ENCODE results near the gene MLX. TPM values are rescaled to one million over a fixed set of nuclear protein-coding genes. Genes with fewer than 3 reads are reported as not detected.
A peak's percentile ranks its signal among the peaks of the same experiment; 100 is the strongest.

The MLX gene
- total and polyA plus RNA-seq, 2 donors (not counting 1 experiment from before 2014, with no cell fraction given): 62.4 to 66.6 TPM

DNA sequence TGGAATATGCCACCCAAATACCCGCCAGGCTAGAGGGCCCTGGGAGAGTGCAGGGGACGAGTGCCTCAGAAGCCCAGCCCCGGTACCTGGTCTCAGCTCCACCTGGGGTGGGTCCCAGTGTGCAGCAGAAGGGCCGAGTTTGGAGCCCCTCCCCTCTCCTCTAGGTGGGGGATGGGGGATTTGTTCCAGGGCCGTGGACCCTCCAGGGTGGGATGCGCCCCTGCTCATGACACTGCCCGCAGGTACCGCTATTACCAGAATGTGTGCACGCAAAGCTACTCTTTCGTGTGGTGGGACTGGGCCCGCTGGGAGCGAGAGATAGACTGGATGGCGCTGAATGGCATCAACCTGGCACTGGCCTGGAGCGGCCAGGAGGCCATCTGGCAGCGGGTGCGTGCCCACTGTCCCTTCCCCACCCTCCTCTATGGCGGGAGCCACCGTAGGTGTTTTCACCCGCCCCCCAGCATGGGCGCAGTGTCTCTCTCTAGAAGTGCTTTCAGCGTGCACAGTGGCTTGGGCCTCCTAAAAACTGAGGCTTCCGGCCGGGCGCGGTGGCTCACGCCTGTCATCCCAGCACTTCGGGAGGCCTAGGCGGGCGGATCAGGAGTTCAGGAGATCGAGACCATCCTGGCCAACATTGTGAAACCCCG, 29.6 kb upstream of the MLX start:
- Mint-ChIP-seq H3K4me3 (peak overlapping the region; percentile 93), H3K27me3 (no peaks in the 10 kb centered on the region), H3K27ac (no peak overlapping the region), H3K9me3 (ENCODE audit: insufficient read depth) (no peaks in the 10 kb centered on the region), H3K4me1 (peaks cover 33% of the 10 kb centered on the region)
- H3K4me3 ChIP-seq (ENCODE audit: control extremely low read depth in 1 of 5, extremely low read depth in 1 of 5, insufficient read depth in 1 of 5, low read depth in 2 of 5, low read length in 4 of 5): peak overlapping the region in 4 of 5 experiments; percentile 51 to 82 (median 68)
- 92% methylated on average over 26 of the region's 31 CpGs for WGBS (ENCODE audit: insufficient coverage)
- DNase-seq (no peak), ATAC-seq (ENCODE audit: low read depth) (no peak)
- no peak overlapping the region for H3K27ac ChIP-seq (ENCODE audit: low read length in 2 of 2)
- peaks cover 0 to 15% of the 10 kb centered on the region in 2 experiments for H3K36me3 ChIP-seq (replicated peaks in 1 of 2; ENCODE audit: control extremely low read depth in 1 of 2, control insufficient read depth in 1 of 2, extremely low read depth in 1 of 2, insufficient read depth in 2 of 2, low read length in 1 of 2)
- ChIA-PET CTCF (interaction anchor here (1.2 to 2.7 kb wide), 4 partner anchors 9 to 149 kb away, joined by 3 to 16 read pairs (median 6); partner anchors contain the start of gene STAT3), POLR2A (interaction anchor here (1.6 to 1.7 kb wide), 2 partner anchors 11 to 142 kb away, joined by 5 to 8 read pairs; no protein-coding TSS in a partner anchor)
- H3K79me2 ChIP-seq (ENCODE audit: control insufficient read depth, insufficient read depth, low read length): peaks cover 27% of the 10 kb centered on the region
- peaks cover 19% of the 10 kb centered on the region for H4K20me1 ChIP-seq (ENCODE audit: control insufficient read depth, insufficient read depth, low read length, poor library complexity, severe bottlenecking)
- peak overlapping the region; percentile 92 for H3K4me2 ChIP-seq (replicated peaks; ENCODE audit: low read depth, low read length, poor library complexity, severe bottlenecking)
- no peaks in the 10 kb centered on the region for H3K27me3 ChIP-seq (replicated peaks in 1 of 4; ENCODE audit: control extremely low read depth in 1 of 4, control insufficient read depth in 3 of 4, insufficient read depth in 4 of 4, low read length in 3 of 4)
- no peak overlapping the region for H2AFZ ChIP-seq (ENCODE audit: insufficient read depth, low read depth, low read length, poor library complexity, severe bottlenecking)
- intact Hi-C loops (cut with micrococcal nuclease): loop anchor here (2.0 to 5.0 kb wide), 3 partner anchors 18 to 634 kb away; partner anchors contain the start of genes NBR1 and PLEKHH3
- no peak for TF ChIP-seq EZH2 (IDR thresholded peaks at IDR 0.05; ENCODE audit: borderline replicate concordance, insufficient read depth, low read depth, low read length, poor library complexity, severe bottlenecking)
- TF ChIP-seq, protein P1, sequence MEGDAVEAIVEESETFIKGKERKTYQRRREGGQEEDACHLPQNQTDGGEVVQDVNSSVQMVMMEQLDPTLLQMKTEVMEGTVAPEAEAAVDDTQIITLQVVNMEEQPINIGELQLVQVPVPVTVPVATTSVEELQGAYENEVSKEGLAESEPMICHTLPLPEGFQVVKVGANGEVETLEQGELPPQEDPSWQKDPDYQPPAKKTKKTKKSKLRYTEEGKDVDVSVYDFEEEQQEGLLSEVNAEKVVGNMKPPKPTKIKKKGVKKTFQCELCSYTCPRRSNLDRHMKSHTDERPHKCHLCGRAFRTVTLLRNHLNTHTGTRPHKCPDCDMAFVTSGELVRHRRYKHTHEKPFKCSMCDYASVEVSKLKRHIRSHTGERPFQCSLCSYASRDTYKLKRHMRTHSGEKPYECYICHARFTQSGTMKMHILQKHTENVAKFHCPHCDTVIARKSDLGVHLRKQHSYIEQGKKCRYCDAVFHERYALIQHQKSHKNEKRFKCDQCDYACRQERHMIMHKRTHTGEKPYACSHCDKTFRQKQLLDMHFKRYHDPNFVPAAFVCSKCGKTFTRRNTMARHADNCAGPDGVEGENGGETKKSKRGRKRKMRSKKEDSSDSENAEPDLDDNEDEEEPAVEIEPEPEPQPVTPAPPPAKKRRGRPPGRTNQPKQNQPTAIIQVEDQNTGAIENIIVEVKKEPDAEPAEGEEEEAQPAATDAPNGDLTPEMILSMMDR (IDR thresholded peaks at IDR 0.05): no peak
- no peaks in the 10 kb centered on the region for H3K9me3 ChIP-seq (ENCODE audit: control extremely low read depth in 1 of 3, control insufficient read depth in 2 of 3, insufficient read depth in 1 of 3, low read length in 2 of 3)
- peak overlapping the region; percentile 75 for H3K9ac ChIP-seq (ENCODE audit: low read length)
- peaks cover 17 to 21% of the 10 kb centered on the region in 2 donors for H3K4me1 ChIP-seq (ENCODE audit: control insufficient read depth in 2 of 2, insufficient read depth in 2 of 2, low read length in 2 of 2)
